GM12801 (cell line): Measurements from ENCODE around the gene PPIL1.

Experiments used
- CTCF ChIP-seq: IDR thresholded peaks from one replicate; pipeline ENCODE4 v1.5.1; 2011; ENCODE audit warnings: control low read depth; ENCODE audit not compliant: insufficient read length; ENCODE audit errors: extremely low read depth

PPIL1 gene

GRCh38 chr6:36836111-36837021, 38.2 kb downstream of the PPIL1 start:
- TF ChIP-seq CTCF = no peak

- no peak for TF ChIP-seq CTCF
Observed at GRCh38 chr6:36834576-36835341, 39.8 kb downstream of the PPIL1 start.

- TF ChIP-seq CTCF = no peak
Observed at GRCh38 chr6:36833182-36833789, 41.3 kb downstream of the PPIL1 start.

GRCh38 chr6:36832313-36832712, 42.3 kb downstream of the PPIL1 start:
- no peak for TF ChIP-seq CTCF

GRCh38 chr6:36830577-36830976, 44.0 kb downstream of the PPIL1 start:
- no peak for TF ChIP-seq CTCF

- no peak for TF ChIP-seq CTCF
Observed at GRCh38 chr6:36829919-36830544, 44.6 kb downstream of the PPIL1 start.
